Heart left ventricle (tissue), 13 donors: ENCODE results near the gene KDM1A.

Experiments used
- CTCF ChIP-seq, 12 donors: fragments of 200-600 bp; sonication (generic) in 4 of 12; IDR thresholded peaks; one replicate each; pipeline versions ENCODE4 v1.5.0 to v1.8.0; 2018 to 2022; ENCODE audit warnings: antibody characterized with exemption in 12 of 12, mild to moderate bottlenecking in 5 of 12
- POLR2A ChIP-seq, 2 donors: fragments of 450-650 bp; IDR thresholded peaks; one replicate each; pipeline ENCODE4 v1.6.1; 2017; ENCODE audit warnings: antibody characterized with exemption in 2 of 2, mild to moderate bottlenecking in 2 of 2, moderate library complexity in 2 of 2
- donor health status: ischemic (EF 13 %, LVEDD 7.1; RV severe dilation, severe dysfunction).
- donor health status: DM: no; HTN: yes; CAD: no.
- donor health status: DM: no; HTN: no; CAD: no.
- donor health status: ischemic (EF 25% LVEDD 6.9; RV normal size, moderate dysfunction).
- donor health status: ischemic (EF 25% LVEDD 5.7; RV mildly dilated, moderate dysfunction).
- donor health status: ischemic (EF 35%, LVEDD 5.7; RV mildly dilated, moderate dysfunction).
- donor health status: nonischemic (EF 11% LVEDD 7.7; RV severe dilation, severe dysfunction).
- donor health status: DM: yes; HTN: yes; CAD: no.
- donor health status: PGD.
- donor health status: ischemic (EF 29% LVEDD 5.4; RV normal size, mild dysfunction).
- donor health status: nonischemic (EF 23%, LVEDD 6.1; RV moderate dilation, normal function).

- no peak for TF ChIP-seq CTCF (IDR thresholded peaks at IDR 0.05)
- no peak for TF ChIP-seq POLR2A (IDR thresholded peaks at IDR 0.05)
Measured at GRCh38 chr1:23088027-23088426, 68.8 kb downstream of the KDM1A start.
